D721Med (cell line): ENCODE results near the gene HIVEP3.

Experiments used
- DNase-seq: peaks from one replicate; pipeline ENCODE4 v3.0.0; 2011; ENCODE audit warnings: low spot score; ENCODE audit not compliant: insufficient read length
- FAIRE-seq: peaks from 2 replicates; lab custom pipeline; 2011; peaks lifted over from hg19 to GRCh38; lab: Jason Lieb, UNC
- CTCF ChIP-seq: IDR thresholded peaks from 2 replicates; pipeline ENCODE4 v1.5.1; 2012; ENCODE audit warnings: mild to moderate bottlenecking, control low read depth; ENCODE audit not compliant: insufficient read depth; ENCODE audit errors: missing control alignments

The HIVEP3 gene

GRCh38 chr1:41537251-41537650, 381.5 kb downstream of the HIVEP3 start:
- FAIRE-seq (no peak), DNase-seq (no peak)
- TF ChIP-seq CTCF: no peak

- DNase-seq (no peak), FAIRE-seq (no peak)
- TF ChIP-seq CTCF: no peak
These were observed 382.3 kb downstream of the HIVEP3 start for GRCh38 chr1:41536361-41536802.

GRCh38 chr1:41535716-41536115, 383.0 kb downstream of the HIVEP3 start:
- no peak for DNase-seq
- no peak for FAIRE-seq
- no peak for TF ChIP-seq CTCF

GRCh38 chr1:41535276-41535675, 383.4 kb downstream of the HIVEP3 start:
- DNase-seq: no peak
- no peak for FAIRE-seq
- TF ChIP-seq CTCF: no peak

- DNase-seq (no peak), FAIRE-seq (no peak)
- no peak for TF ChIP-seq CTCF
These were observed 384.3 kb downstream of the HIVEP3 start for GRCh38 chr1:41534181-41535076.

- no peak for FAIRE-seq
- TF ChIP-seq CTCF: no peak
These were observed 385.0 kb downstream of the HIVEP3 start for GRCh38 chr1:41533731-41534080.

More at GRCh38 chr1:41533731-41534080, 385.0 kb downstream of the HIVEP3 start:
- no peak for DNase-seq
